HG03558 (cell line): ENCODE results near the gene CDC6.

Source experiments
- ATAC-seq: cut with Tn5 transposase; IDR thresholded peaks from one replicate; pipeline ENCODE4 v1.9.1; 2021; ENCODE audit warnings: moderate number of reproducible peaks; ENCODE audit not compliant: unreplicated experiment; ENCODE audit errors: extremely low read depth

Gene CDC6

DNA sequence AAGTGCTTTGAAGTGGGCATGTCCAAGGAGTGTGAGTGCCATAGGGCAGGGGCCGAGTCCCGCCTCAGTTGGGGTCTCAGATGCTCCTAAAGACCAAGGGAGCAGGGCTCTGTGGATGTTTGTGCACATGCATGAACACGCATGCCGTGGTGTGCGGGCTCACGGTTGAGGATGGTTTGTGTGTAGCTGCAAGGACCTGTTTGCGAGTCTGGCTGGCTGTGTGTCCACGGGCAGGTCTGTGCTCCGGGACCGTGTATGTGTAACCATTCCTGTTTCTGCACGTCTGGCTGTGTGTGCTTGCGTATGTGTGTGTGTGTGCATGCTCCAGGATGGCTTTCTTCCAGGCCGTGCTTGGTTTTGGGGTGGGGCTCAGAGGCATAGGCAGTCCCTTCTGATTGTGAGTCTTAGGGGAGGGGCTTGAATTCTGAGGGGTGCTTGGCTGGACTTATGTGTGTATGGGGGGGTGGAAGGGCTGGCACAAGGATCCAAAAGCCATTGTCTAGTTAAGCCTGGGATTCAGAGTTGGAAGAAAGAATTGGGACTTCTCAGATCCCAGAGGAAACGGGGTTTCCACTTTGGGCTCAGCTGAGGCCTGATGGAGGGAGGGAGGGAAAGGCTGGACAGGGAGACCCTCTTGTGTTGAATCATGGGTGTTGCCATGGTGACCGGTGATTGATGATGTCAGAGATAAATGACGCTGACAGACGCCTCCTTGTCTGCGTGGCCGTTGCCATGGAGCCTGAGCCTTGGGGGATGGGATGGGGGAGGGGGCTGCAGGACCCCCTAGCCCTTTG is 62.4 kb downstream of the CDC6 start:
- ATAC-seq: no peak

DNA sequence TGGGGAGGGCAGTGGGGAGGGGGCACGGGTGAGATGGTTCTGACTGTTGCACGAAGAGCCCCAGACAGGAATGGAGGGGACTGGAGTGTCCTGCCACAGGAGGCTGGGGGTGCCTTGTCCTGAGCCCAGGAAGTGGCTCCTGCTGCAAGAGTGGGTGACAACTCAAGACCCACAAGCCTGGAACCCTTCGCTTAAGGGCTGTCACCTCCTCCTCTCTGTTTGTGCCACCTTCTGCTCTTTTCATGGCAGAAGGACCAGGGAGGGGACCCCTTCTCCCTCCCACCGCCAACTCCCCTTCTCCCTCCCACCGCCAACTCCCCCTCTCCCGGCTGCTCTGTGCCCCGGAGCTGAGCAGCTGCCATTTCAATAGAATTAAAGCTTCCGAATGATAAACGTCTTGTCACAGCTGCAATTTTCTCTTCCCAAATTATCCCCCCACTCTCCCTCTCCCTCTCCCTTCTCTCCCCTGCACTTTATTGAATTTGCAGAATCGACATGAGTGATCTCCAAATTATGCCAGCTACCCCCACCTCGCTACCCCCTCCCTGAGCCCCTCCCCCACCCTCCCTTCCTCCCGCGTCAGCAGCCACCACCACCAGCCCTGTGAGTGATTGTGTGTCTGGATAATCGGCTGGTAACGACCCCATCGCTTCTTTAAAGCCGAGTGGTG is 63.1 kb downstream of the CDC6 start:
- no peak for ATAC-seq

DNA sequence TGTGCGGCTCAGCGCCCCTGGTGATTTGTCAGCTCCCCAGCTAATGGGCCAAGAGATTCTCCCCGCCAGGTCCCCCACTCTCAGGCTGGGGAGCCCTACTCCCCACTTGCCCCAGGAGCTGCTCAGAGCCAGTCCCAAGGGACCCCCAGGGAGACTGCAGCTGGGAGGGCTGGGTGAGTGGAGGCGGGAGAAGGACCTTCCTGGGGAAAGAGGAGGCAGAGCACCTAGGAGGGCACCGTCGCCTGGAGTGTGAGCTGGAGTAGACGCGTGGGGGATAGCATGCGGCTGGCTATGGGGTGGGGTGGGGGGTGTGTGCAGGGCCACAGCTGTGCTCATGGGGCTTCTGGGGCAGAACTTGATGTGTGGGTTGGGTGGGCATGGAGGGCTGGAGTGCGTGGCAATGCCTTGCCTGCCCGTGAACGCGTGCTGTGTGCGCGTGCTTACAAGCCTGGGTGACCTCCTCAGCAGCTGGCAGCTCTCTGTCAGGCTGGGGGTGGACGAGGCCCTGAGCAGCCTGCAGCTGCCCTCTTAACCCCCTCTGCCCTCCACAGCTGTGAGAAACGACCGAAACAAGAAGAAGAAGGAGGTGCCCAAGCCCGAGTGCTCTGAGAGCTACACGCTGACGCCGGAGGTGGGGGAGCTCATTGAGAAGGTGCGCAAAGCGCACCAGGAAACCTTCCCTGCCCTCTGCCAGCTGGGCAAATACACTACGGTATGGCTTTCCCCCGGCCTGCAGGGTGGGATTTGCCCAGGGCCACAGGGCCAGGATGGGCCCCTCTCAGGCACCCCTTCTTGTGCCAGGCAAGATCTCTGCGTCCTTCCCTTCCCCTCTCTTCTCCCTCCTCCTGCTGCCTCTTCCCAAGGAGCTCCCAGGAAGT is 63.9 kb downstream of the CDC6 start:
- ATAC-seq: no peak

DNA sequence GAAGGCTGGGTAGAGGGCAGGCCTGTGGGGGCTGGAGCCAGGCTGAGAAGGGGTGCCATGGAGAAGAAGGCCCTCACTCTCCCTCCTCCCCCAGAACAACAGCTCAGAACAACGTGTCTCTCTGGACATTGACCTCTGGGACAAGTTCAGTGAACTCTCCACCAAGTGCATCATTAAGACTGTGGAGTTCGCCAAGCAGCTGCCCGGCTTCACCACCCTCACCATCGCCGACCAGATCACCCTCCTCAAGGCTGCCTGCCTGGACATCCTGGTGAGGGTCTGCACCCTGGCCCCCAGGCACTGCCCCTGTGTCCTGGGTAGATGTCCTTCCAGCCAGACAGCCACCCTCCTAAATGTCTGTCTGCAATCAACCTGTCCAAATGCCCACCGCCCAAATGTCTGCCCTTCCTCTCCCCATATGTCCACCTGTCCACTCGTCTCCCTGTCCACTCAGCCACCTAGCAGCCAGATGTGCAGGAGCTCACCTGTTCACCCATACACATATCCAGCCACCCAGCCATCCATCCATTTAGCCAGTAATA is 64.6 kb downstream of the CDC6 start:
- no peak for ATAC-seq

GRCh38 chr17:40352779-40353394 is 65.2 kb downstream of the CDC6 start:
- no peak for ATAC-seq
